WTC11 (cell line): ENCODE measurements around the gene GALNT17. TPM values are rescaled to one million over a fixed set of nuclear protein-coding genes. Genes with fewer than 3 reads are reported as not detected.
A peak's percentile ranks its signal among the peaks of the same experiment; 100 is the strongest.

Experiments
- ATAC-seq: fragments of 200-7000 bp; cut with Tn5 transposase; 2 replicates; pipeline ENCODE4 v1.10.0; 2021; ENCODE audit warnings: mild to moderate bottlenecking, moderate library complexity
- CTCF ChIA-PET: fragments of 300-600 bp; sonication (Branson Sonifier 250); formaldehyde crosslinking; loops from one replicate; lab custom pipeline; 2021; ENCODE audit warnings: antibody characterized with exemption; lab: Charles Lee
- POLR2A ChIA-PET: fragments of 350-600 bp; sonication (Branson Sonifier 250); formaldehyde crosslinking; loops from one replicate; lab custom pipeline; 2021; ENCODE audit warnings: antibody characterized with exemption; lab: Charles Lee
- DNase-seq: peaks from one replicate; pipeline ENCODE4 v3.0.0; 2021; ENCODE audit warnings: low spot score
- H3K27ac Mint-ChIP-seq: 2 replicates; pipeline ENCODE4 v1.8.0; 2021; ENCODE audit warnings: mixed read lengths
- H3K27me3 Mint-ChIP-seq: 2 replicates; pipeline ENCODE4 v1.8.0; 2021; ENCODE audit warnings: low read depth, mild to moderate bottlenecking, moderate library complexity, mixed read lengths
- H3K36me3 Mint-ChIP-seq: 2 replicates; pipeline ENCODE4 v1.8.0; 2021; ENCODE audit warnings: mixed read lengths
- H3K4me1 Mint-ChIP-seq: 2 replicates; pipeline ENCODE4 v1.8.0; 2022; ENCODE audit warnings: mixed read lengths
- H3K4me3 Mint-ChIP-seq: 2 replicates; pipeline ENCODE4 v1.8.0; 2021; ENCODE audit warnings: mild to moderate bottlenecking, moderate library complexity, mixed read lengths
- H3K9me3 Mint-ChIP-seq: 2 replicates; pipeline ENCODE4 v1.8.0; 2021; ENCODE audit warnings: mixed read lengths
- EMX1 ChIP-seq: fragments of 250-450 bp; sonication (Bioruptor Pico); IDR thresholded peaks from 2 replicates; pipeline ENCODE4 v1.8.0; 2021; ENCODE audit warnings: mild to moderate bottlenecking
- ESRRA ChIP-seq: sonication (generic); formaldehyde crosslinking; IDR thresholded peaks from 2 replicates; pipeline ENCODE4 v1.8.1; 2022; ENCODE audit warnings: mild to moderate bottlenecking, missing genetic modification reagents, borderline replicate concordance
- GTF2I ChIP-seq: fragments of 250-450 bp; sonication (Bioruptor Pico); conservative IDR thresholded peaks from 2 replicates; pipeline ENCODE4 v1.4.0; 2021; ENCODE audit warnings: mild to moderate bottlenecking
- IRF2 ChIP-seq: sonication (generic); formaldehyde crosslinking; IDR thresholded peaks from 2 replicates; pipeline ENCODE4 v1.8.0; 2022; ENCODE audit warnings: low read depth, missing genetic modification reagents, borderline replicate concordance
- NFE2L1 ChIP-seq: sonication (generic); formaldehyde crosslinking; IDR thresholded peaks from 2 replicates; pipeline ENCODE4 v1.8.1; 2023; ENCODE audit warnings: missing genetic modification reagents
- OVOL2 ChIP-seq: fragments of 250-450 bp; sonication (Bioruptor Pico); IDR thresholded peaks from 2 replicates; pipeline ENCODE4 v1.9.0; 2021; ENCODE audit warnings: mild to moderate bottlenecking, borderline replicate concordance
- TCF7 ChIP-seq: sonication (generic); formaldehyde crosslinking; IDR thresholded peaks from 2 replicates; pipeline ENCODE4 v1.8.0; 2022; ENCODE audit warnings: mild to moderate bottlenecking, low read depth, missing genetic modification reagents, moderate library complexity
- TEAD4 ChIP-seq: sonication (generic); formaldehyde crosslinking; IDR thresholded peaks from 2 replicates; pipeline ENCODE4 v1.8.0; 2022; ENCODE audit warnings: mild to moderate bottlenecking, missing genetic modification reagents
- ZNF232 ChIP-seq: sonication (generic); formaldehyde crosslinking; IDR thresholded peaks from 2 replicates; pipeline ENCODE4 v1.8.0; 2022; ENCODE audit warnings: mild to moderate bottlenecking, missing genetic modification reagents
- ZNF396 ChIP-seq: fragments of 250-450 bp; sonication (Bioruptor Pico); IDR thresholded peaks from 2 replicates; pipeline ENCODE4 v1.8.0; 2021; ENCODE audit warnings: mild to moderate bottlenecking, moderate library complexity, borderline replicate concordance
- ZNF423 ChIP-seq: fragments of 250-450 bp; sonication (Bioruptor Pico); IDR thresholded peaks from 2 replicates; pipeline ENCODE4 v2.1.2; 2022; ENCODE audit warnings: mild to moderate bottlenecking, moderate library complexity
- ZNF671 ChIP-seq: fragments of 250-450 bp; sonication (Bioruptor Pico); IDR thresholded peaks from 2 replicates; pipeline ENCODE4 v1.8.0; 2021; ENCODE audit warnings: mild to moderate bottlenecking
- total RNA-seq: library from RNA; stranded (reverse); gene quantifications from 3 replicates; pipeline ENCODE4 v1.2.3, GENCODE V29; 2021
- TF ChIP-seq, protein P1 (sequence below): sonication (generic); formaldehyde crosslinking; conservative IDR thresholded peaks from 2 replicates; pipeline ENCODE4 v1.8.1; 2023; ENCODE audit warnings: mild to moderate bottlenecking, low read depth, missing genetic modification reagents, moderate library complexity
- TF ChIP-seq, protein P2 (sequence below): sonication (generic); formaldehyde crosslinking; IDR thresholded peaks from 2 replicates; pipeline ENCODE4 v1.8.0; 2022; ENCODE audit warnings: mild to moderate bottlenecking, missing genetic modification reagents
- TF ChIP-seq, protein P3 (sequence below): sonication (generic); formaldehyde crosslinking; IDR thresholded peaks from 2 replicates; pipeline ENCODE4 v1.8.0; 2022; ENCODE audit warnings: mild to moderate bottlenecking, missing genetic modification reagents
- TF ChIP-seq, protein P4 (sequence below): sonication (generic); formaldehyde crosslinking; IDR thresholded peaks from 2 replicates; pipeline ENCODE4 v1.8.1; 2022; ENCODE audit warnings: low read depth, mild to moderate bottlenecking, moderate library complexity, missing genetic modification reagents, borderline replicate concordance
- TF ChIP-seq, protein P5 (sequence below): fragments of 250-450 bp; sonication (Bioruptor Pico); IDR thresholded peaks from 2 replicates; pipeline ENCODE4 v1.9.0; 2021; ENCODE audit warnings: mild to moderate bottlenecking
- TF ChIP-seq, protein P6 (sequence below): sonication (generic); formaldehyde crosslinking; IDR thresholded peaks from 2 replicates; pipeline ENCODE4 v1.8.0; 2023; ENCODE audit warnings: mild to moderate bottlenecking, missing genetic modification reagents
- TF ChIP-seq, protein P7 (sequence below): fragments of 250-450 bp; sonication (Bioruptor Pico); IDR thresholded peaks from 2 replicates; pipeline ENCODE4 v1.9.0; 2021; ENCODE audit warnings: moderate library complexity, mild to moderate bottlenecking, inconsistent platforms, borderline replicate concordance

The GALNT17 gene
- total RNA-seq, 1 experiment from 2014 or later = 61.1 TPM

DNA sequence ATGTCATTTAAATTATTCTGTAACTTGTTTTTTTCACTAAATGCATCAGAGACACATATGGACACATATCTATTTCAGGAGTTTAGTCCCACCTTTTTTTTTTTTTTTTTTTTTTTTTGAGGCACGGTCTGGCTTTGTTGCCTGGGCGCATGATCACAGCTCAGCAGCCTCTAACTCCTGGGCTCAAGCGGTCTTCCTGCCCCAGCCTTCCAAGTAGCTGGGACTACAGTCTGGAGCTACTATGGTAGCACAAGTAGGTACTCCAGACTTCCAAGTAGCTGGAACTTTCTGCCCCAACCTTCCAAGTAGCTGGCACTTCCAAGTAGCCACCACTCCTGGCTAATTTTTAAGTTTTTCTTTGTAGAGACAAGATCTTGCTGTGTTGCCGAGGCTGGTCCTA lies 407.7 kb downstream of the GALNT17 start (continued):
- TF ChIP-seq, protein P1, sequence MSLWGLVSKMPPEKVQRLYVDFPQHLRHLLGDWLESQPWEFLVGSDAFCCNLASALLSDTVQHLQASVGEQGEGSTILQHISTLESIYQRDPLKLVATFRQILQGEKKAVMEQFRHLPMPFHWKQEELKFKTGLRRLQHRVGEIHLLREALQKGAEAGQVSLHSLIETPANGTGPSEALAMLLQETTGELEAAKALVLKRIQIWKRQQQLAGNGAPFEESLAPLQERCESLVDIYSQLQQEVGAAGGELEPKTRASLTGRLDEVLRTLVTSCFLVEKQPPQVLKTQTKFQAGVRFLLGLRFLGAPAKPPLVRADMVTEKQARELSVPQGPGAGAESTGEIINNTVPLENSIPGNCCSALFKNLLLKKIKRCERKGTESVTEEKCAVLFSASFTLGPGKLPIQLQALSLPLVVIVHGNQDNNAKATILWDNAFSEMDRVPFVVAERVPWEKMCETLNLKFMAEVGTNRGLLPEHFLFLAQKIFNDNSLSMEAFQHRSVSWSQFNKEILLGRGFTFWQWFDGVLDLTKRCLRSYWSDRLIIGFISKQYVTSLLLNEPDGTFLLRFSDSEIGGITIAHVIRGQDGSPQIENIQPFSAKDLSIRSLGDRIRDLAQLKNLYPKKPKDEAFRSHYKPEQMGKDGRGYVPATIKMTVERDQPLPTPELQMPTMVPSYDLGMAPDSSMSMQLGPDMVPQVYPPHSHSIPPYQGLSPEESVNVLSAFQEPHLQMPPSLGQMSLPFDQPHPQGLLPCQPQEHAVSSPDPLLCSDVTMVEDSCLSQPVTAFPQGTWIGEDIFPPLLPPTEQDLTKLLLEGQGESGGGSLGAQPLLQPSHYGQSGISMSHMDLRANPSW (CRISPR knock-in tag) = no peak
- TF ChIP-seq EMX1 = no peak
- TF ChIP-seq, protein P2, sequence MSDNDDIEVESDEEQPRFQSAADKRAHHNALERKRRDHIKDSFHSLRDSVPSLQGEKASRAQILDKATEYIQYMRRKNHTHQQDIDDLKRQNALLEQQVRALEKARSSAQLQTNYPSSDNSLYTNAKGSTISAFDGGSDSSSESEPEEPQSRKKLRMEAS (CRISPR knock-in tag) = no peak
- TF ChIP-seq TCF7 (CRISPR knock-in tag) = no peak

DNA sequence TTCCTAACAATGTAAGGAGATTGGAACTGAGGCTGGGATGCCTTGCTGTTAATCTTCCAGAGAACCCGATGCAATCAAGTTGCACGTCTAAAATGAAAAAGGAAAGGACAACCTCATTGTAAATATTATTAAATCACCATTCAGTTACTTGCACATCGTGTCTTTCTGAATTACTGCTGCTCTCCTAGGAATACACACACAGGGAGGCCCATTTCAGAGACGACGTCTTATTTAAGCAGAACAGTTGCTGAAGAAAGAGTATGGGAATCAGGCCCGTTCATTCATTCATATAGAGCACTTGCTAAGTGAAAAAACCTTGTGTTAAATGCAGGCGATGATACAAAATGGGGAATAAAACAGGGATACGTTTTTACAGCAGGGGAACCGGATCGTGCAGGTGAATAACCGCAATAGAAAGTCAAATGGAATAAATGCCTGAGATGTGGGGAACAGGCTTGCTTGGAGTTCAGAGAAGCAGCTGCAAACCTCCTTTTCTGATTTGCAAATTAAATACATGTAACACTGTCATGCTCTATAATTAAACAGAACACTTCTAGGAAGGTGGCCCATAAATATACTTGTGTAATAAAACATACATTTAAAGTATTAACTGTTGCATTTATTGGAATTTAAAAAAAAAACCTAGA lies 409.9 kb downstream of the GALNT17 start:
- H3K27ac Mint-ChIP-seq = peak overlapping the region; percentile 71
- no peak overlapping the region for H3K4me3 Mint-ChIP-seq
- DNase-seq (no peak), ATAC-seq (no peak)
- ChIA-PET POLR2A (no interaction called here), CTCF (no interaction called here)
- no peaks in the 10 kb centered on the region; the same call in 1 of the 2 replicates for H3K27me3 Mint-ChIP-seq
- TF ChIP-seq ZNF423 (CRISPR knock-in tag) = no peak
- TF ChIP-seq, protein P3, sequence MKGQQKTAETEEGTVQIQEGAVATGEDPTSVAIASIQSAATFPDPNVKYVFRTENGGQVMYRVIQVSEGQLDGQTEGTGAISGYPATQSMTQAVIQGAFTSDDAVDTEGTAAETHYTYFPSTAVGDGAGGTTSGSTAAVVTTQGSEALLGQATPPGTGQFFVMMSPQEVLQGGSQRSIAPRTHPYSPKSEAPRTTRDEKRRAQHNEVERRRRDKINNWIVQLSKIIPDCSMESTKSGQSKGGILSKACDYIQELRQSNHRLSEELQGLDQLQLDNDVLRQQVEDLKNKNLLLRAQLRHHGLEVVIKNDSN (CRISPR knock-in tag) = no peak
- no peak for TF ChIP-seq ZNF671 (CRISPR knock-in tag)
- TF ChIP-seq ZNF396 (CRISPR knock-in tag) = no peak
- TF ChIP-seq ZNF232 = no peak
- TF ChIP-seq TEAD4 (CRISPR knock-in tag) = no peak
- TF ChIP-seq, protein P4, sequence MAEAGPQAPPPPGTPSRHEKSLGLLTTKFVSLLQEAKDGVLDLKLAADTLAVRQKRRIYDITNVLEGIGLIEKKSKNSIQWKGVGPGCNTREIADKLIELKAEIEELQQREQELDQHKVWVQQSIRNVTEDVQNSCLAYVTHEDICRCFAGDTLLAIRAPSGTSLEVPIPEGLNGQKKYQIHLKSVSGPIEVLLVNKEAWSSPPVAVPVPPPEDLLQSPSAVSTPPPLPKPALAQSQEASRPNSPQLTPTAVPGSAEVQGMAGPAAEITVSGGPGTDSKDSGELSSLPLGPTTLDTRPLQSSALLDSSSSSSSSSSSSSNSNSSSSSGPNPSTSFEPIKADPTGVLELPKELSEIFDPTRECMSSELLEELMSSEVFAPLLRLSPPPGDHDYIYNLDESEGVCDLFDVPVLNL = no peak
- TF ChIP-seq, protein P2 (CRISPR knock-in tag) = no peak
- H3K9me3 Mint-ChIP-seq = peaks cover 5% of the 10 kb centered on the region; the same call in 1 of the 2 replicates
- peaks cover 19% of the 10 kb centered on the region for H3K4me1 Mint-ChIP-seq
- H3K36me3 Mint-ChIP-seq = peaks cover 6% of the 10 kb centered on the region; the same call in 1 of the 2 replicates

DNA sequence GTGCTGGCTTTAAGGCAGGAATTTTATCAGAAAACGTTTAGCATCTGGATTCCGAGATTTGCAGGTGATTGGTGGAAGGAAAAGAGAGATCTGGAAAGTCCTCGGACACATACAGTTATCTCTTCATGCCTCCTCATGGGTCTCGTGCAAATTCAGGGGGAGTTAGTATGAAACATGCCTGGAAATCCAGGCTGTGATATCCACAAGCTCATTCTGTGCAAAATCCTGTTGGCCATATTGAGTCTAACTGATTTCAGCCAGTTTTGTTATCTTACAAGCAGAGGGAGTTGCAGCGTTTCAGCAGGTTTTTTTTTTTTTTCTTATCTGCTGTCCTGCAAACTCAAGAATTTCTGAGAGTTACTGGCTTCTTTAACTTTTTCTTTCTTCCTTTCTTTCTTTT lies 411.5 kb downstream of the GALNT17 start:
- Mint-ChIP-seq H3K27ac (peak overlapping the region; percentile 75), H3K36me3 (peaks cover 7% of the 10 kb centered on the region), H3K27me3 (no peaks in the 10 kb centered on the region), H3K4me1 (peaks cover 21% of the 10 kb centered on the region), H3K9me3 (peaks cover 6% of the 10 kb centered on the region; the same call in 1 of the 2 replicates), H3K4me3 (no peak overlapping the region)
- ChIA-PET POLR2A (no interaction called here), CTCF (interaction anchor here (0.7 to 1.1 kb wide), 2 partner anchors 8 to 190 kb away, joined by 3 read pairs; no protein-coding TSS in a partner anchor)
- ATAC-seq (no peak), DNase-seq (no peak)
- TF ChIP-seq, protein P5, sequence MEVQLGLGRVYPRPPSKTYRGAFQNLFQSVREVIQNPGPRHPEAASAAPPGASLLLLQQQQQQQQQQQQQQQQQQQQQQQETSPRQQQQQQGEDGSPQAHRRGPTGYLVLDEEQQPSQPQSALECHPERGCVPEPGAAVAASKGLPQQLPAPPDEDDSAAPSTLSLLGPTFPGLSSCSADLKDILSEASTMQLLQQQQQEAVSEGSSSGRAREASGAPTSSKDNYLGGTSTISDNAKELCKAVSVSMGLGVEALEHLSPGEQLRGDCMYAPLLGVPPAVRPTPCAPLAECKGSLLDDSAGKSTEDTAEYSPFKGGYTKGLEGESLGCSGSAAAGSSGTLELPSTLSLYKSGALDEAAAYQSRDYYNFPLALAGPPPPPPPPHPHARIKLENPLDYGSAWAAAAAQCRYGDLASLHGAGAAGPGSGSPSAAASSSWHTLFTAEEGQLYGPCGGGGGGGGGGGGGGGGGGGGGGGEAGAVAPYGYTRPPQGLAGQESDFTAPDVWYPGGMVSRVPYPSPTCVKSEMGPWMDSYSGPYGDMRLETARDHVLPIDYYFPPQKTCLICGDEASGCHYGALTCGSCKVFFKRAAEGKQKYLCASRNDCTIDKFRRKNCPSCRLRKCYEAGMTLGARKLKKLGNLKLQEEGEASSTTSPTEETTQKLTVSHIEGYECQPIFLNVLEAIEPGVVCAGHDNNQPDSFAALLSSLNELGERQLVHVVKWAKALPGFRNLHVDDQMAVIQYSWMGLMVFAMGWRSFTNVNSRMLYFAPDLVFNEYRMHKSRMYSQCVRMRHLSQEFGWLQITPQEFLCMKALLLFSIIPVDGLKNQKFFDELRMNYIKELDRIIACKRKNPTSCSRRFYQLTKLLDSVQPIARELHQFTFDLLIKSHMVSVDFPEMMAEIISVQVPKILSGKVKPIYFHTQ (CRISPR knock-in tag) = no peak
- TF ChIP-seq, protein P6, sequence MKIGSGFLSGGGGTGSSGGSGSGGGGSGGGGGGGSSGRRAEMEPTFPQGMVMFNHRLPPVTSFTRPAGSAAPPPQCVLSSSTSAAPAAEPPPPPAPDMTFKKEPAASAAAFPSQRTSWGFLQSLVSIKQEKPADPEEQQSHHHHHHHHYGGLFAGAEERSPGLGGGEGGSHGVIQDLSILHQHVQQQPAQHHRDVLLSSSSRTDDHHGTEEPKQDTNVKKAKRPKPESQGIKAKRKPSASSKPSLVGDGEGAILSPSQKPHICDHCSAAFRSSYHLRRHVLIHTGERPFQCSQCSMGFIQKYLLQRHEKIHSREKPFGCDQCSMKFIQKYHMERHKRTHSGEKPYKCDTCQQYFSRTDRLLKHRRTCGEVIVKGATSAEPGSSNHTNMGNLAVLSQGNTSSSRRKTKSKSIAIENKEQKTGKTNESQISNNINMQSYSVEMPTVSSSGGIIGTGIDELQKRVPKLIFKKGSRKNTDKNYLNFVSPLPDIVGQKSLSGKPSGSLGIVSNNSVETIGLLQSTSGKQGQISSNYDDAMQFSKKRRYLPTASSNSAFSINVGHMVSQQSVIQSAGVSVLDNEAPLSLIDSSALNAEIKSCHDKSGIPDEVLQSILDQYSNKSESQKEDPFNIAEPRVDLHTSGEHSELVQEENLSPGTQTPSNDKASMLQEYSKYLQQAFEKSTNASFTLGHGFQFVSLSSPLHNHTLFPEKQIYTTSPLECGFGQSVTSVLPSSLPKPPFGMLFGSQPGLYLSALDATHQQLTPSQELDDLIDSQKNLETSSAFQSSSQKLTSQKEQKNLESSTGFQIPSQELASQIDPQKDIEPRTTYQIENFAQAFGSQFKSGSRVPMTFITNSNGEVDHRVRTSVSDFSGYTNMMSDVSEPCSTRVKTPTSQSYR (CRISPR knock-in tag) = no peak
- TF ChIP-seq NFE2L1 = no peak
- TF ChIP-seq EMX1 = no peak
- TF ChIP-seq ESRRA = no peak
- TF ChIP-seq GTF2I (CRISPR knock-in tag) = no peak
- TF ChIP-seq IRF2 (CRISPR knock-in tag) = no peak
- TF ChIP-seq OVOL2 (CRISPR knock-in tag) = no peak
- TF ChIP-seq, protein P7, sequence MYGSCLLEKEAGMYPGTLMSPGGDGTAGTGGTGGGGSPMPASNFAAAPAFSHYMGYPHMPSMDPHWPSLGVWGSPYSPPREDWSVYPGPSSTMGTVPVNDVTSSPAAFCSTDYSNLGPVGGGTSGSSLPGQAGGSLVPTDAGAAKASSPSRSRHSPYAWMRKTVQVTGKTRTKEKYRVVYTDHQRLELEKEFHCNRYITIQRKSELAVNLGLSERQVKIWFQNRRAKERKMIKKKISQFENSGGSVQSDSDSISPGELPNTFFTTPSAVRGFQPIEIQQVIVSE (CRISPR knock-in tag) = no peak
